ENCODE data around the gene USP20. TPM values are rescaled to one million over a fixed set of nuclear protein-coding genes. Genes with fewer than 3 reads are reported as not detected.

The USP20 gene
- total RNA-seq, 2 experiments from 2014 or later, result 14.4 to 24.1 TPM

- POLR2A ChIA-PET, result interaction anchor here (0.7 kb wide), 1 partner anchor 13 kb away, joined by 3 read pairs; no protein-coding TSS in a partner anchor
- H3K36me3 ChIP-seq (ENCODE audit: insufficient read depth, low read length), result peaks cover 78% of the 10 kb centered on the region
- H3K9me3 ChIP-seq (ENCODE audit: low read length), result no peaks in the 10 kb centered on the region
- CTCF ChIA-PET (ENCODE audit: unreplicated experiment), result no interaction called here
- no peak overlapping the region for H3K4me2 ChIP-seq (ENCODE audit: low read length)
- H3K4me3 ChIP-seq (ENCODE audit: low read depth, low read length, poor library complexity, severe bottlenecking), result no peak overlapping the region
- no peaks in the 10 kb centered on the region for H3K4me1 ChIP-seq (ENCODE audit: insufficient read depth, low read length, poor library complexity, severe bottlenecking)
- intact Hi-C loops (cut with micrococcal nuclease; ENCODE audit: unreplicated experiment), result no loop called here
- no peaks in the 10 kb centered on the region; the same call in 1 of the 2 replicates for H4K20me1 ChIP-seq (ENCODE audit: insufficient read depth, low read length)
- no TSS peak for BruUV-seq (replicated peaks)
- H2AFZ ChIP-seq (ENCODE audit: low read length), result no peak overlapping the region
- no peaks in the 10 kb centered on the region for H3K9me2 ChIP-seq (ENCODE audit: insufficient read depth, low read length)
- no peaks in the 10 kb centered on the region for H3K79me2 ChIP-seq (ENCODE audit: insufficient read depth, low read depth, low read length)
- no peak for DNase-seq (ENCODE audit: low spot score)
- H3K27ac ChIP-seq (ENCODE audit: low read depth, low read length, poor library complexity, severe bottlenecking), result no peak overlapping the region
- TF ChIP-seq EZH2phosphoT487 (IDR thresholded peaks at IDR 0.05; ENCODE audit: borderline replicate concordance, low read depth, low read length) (no peak), CTCF (conservative IDR thresholded peaks at IDR 0.05; ENCODE audit: low read length) (no peak)
Measured at GRCh38 chr9:129916707-129917106, 81.4 kb downstream of the USP20 start.

GRCh38 chr9:129918296-129918950 lies 83.2 kb downstream of the USP20 start:
- no peaks in the 10 kb centered on the region for H3K9me2 ChIP-seq (ENCODE audit: insufficient read depth, low read length)
- no peak overlapping the region for H3K4me2 ChIP-seq (ENCODE audit: low read length)
- no peak overlapping the region for H3K4me3 ChIP-seq (ENCODE audit: low read depth, low read length, poor library complexity, severe bottlenecking)
- TF ChIP-seq EZH2phosphoT487 (IDR thresholded peaks at IDR 0.05; ENCODE audit: borderline replicate concordance, low read depth, low read length) (no peak), CTCF (conservative IDR thresholded peaks at IDR 0.05; ENCODE audit: low read length) (no peak)
- ChIA-PET POLR2A (interaction anchor here (0.7 to 1.0 kb wide), 2 partner anchors 18 to 61 kb away, joined by 3 read pairs; no protein-coding TSS in a partner anchor), CTCF (ENCODE audit: unreplicated experiment) (no interaction called here)
- BruUV-seq (replicated peaks), result no TSS peak
- H3K27ac ChIP-seq (ENCODE audit: low read depth, low read length, poor library complexity, severe bottlenecking), result no peak overlapping the region
- H3K4me1 ChIP-seq (ENCODE audit: insufficient read depth, low read length, poor library complexity, severe bottlenecking), result no peaks in the 10 kb centered on the region
- no peaks in the 10 kb centered on the region for H3K9me3 ChIP-seq (ENCODE audit: low read length)
- DNase-seq (ENCODE audit: low spot score), result no peak
- H3K79me2 ChIP-seq (ENCODE audit: insufficient read depth, low read depth, low read length), result no peaks in the 10 kb centered on the region
- H4K20me1 ChIP-seq (ENCODE audit: insufficient read depth, low read length), result no peaks in the 10 kb centered on the region; the same call in 1 of the 2 replicates
- no peak overlapping the region for H2AFZ ChIP-seq (ENCODE audit: low read length)
- intact Hi-C loops (cut with micrococcal nuclease; ENCODE audit: unreplicated experiment), result no loop called here
- peaks cover 85% of the 10 kb centered on the region for H3K36me3 ChIP-seq (ENCODE audit: insufficient read depth, low read length)

- no peaks in the 10 kb centered on the region for H3K79me2 ChIP-seq (ENCODE audit: insufficient read depth, low read depth, low read length)
- no peak for TF ChIP-seq CTCF (conservative IDR thresholded peaks at IDR 0.05; ENCODE audit: low read length)
- TF ChIP-seq EZH2phosphoT487 (IDR thresholded peaks at IDR 0.05; ENCODE audit: borderline replicate concordance, low read depth, low read length), result no peak
- no peaks in the 10 kb centered on the region for H3K9me2 ChIP-seq (ENCODE audit: insufficient read depth, low read length)
- no peaks in the 10 kb centered on the region; the same call in 1 of the 2 replicates for H4K20me1 ChIP-seq (ENCODE audit: insufficient read depth, low read length)
- H3K4me3 ChIP-seq (ENCODE audit: low read depth, low read length, poor library complexity, severe bottlenecking), result no peak overlapping the region
- H3K4me2 ChIP-seq (ENCODE audit: low read length), result no peak overlapping the region
- peaks cover 87% of the 10 kb centered on the region for H3K36me3 ChIP-seq (ENCODE audit: insufficient read depth, low read length)
- H2AFZ ChIP-seq (ENCODE audit: low read length), result no peak overlapping the region
- ChIA-PET POLR2A (interaction anchor here (1.0 kb wide), 1 partner anchor 17 kb away, joined by 3 read pairs; no protein-coding TSS in a partner anchor), CTCF (ENCODE audit: unreplicated experiment) (no interaction called here)
- BruUV-seq (replicated peaks), result no TSS peak
- no peaks in the 10 kb centered on the region for H3K4me1 ChIP-seq (ENCODE audit: insufficient read depth, low read length, poor library complexity, severe bottlenecking)
- no peak overlapping the region for H3K27ac ChIP-seq (ENCODE audit: low read depth, low read length, poor library complexity, severe bottlenecking)
- no peaks in the 10 kb centered on the region for H3K9me3 ChIP-seq (ENCODE audit: low read length)
- no peak for DNase-seq (ENCODE audit: low spot score)
- intact Hi-C loops (cut with micrococcal nuclease; ENCODE audit: unreplicated experiment), result no loop called here
Measured at GRCh38 chr9:129919277-129919676, 84.0 kb downstream of the USP20 start.

Data from OCI-LY7 (cell line).